HepG2 (cell line): ENCODE data around the gene SNX22. TPM values are rescaled to one million over a fixed set of nuclear protein-coding genes. Genes with fewer than 3 reads are reported as not detected.
A peak's percentile ranks its signal among the peaks of the same experiment; 100 is the strongest.

ENCODE experiments used
- ATAC-seq: fragments of 200-7000 bp; cut with Tn5 transposase; 3 replicates; pipeline ENCODE4 v1.9.1; 2020; ENCODE audit warnings: mild to moderate bottlenecking, moderate library complexity
- BruUV-seq: library from RNA; stranded (reverse); fragments of 400-500 nt; replicated peaks from 2 replicates; lab custom pipeline; 2021; lab: Mats Ljungman, UMichigan
- CTCF ChIA-PET: fragments of 300-600 bp; formaldehyde crosslinking; extraction: SDS; loops from one replicate; lab custom pipeline; 2021; ENCODE audit warnings: low total read pairs, inconsistent platforms, low intra/inter-chr PET ratio; lab: Yijun Ruan, JAX
- POLR2A ChIA-PET: fragments of 350-600 bp; sonication (Branson Sonifier 250); formaldehyde crosslinking; loops from one replicate; lab custom pipeline; 2020; ENCODE audit warnings: antibody characterized with exemption, inconsistent platforms; lab: Yijun Ruan, JAX
- DNase-seq: peaks from one replicate; pipeline ENCODE4 v3.0.0-alpha.2; 2015; ENCODE audit warnings: low spot score
- FAIRE-seq: peaks from 3 replicates; lab custom pipeline; 2011; peaks lifted over from hg19 to GRCh38; lab: Jason Lieb, UNC
- H2AFZ ChIP-seq: one replicate; pipeline ENCODE4 v1.6.1; 2011; ENCODE audit warnings: low read length, inconsistent platforms
- H3K27ac ChIP-seq: fragments of 300-600 bp; 3 replicates; pipeline ENCODE4 v1.8.0; 2011; ENCODE audit warnings: mixed run types, mild to moderate bottlenecking, mixed read lengths, low read length, inconsistent platforms; ENCODE audit not compliant: insufficient read depth; ENCODE audit errors: extremely low read length
- H3K27me3 ChIP-seq, 2 experiments: fragments of 200-600 bp in 1 of 2; 2 replicates in 1 of 2; 3 replicates in 1 of 2; pipeline versions ENCODE4 v1.6.0 to v1.8.0; 2011; ENCODE audit warnings: low read length in 2 of 2, mild to moderate bottlenecking in 2 of 2, moderate library complexity in 2 of 2, inconsistent platforms in 1 of 2; ENCODE audit not compliant: insufficient read depth in 2 of 2, control insufficient read depth in 1 of 2
- H3K36me3 ChIP-seq, 2 experiments: fragments of 200-600 bp in 1 of 2; replicated peaks in 1 of 2; 2 replicates in 1 of 2; 3 replicates in 1 of 2; pipeline versions ENCODE4 v1.5.1 to v1.8.0; 2011; ENCODE audit warnings: low read length in 2 of 2, inconsistent platforms in 1 of 2; ENCODE audit not compliant: insufficient read depth in 2 of 2, control insufficient read depth in 1 of 2
- H3K4me1 ChIP-seq: 2 replicates; pipeline ENCODE4 v1.5.1; 2012; ENCODE audit warnings: low read length, inconsistent platforms; ENCODE audit not compliant: insufficient read depth
- H3K4me2 ChIP-seq: 2 replicates; pipeline ENCODE4 v1.6.0; 2011; ENCODE audit warnings: low read depth, low read length, inconsistent platforms
- H3K4me3 ChIP-seq, 3 experiments: fragments of 200-600 bp in 1 of 3; sonication (generic), shearing (Covaris generic) in 1 of 3; replicated peaks in 1 of 3; 2 replicates each; pipeline ENCODE4 v1.5.1; 2011 to 2016; ENCODE audit warnings: low read length in 3 of 3, inconsistent platforms in 2 of 3, low read depth in 2 of 3, mild to moderate bottlenecking in 2 of 3, control low read depth in 1 of 3, mixed read lengths in 1 of 3; ENCODE audit not compliant: insufficient read depth in 1 of 3
- H3K79me2 ChIP-seq: one replicate; pipeline ENCODE4 v1.6.1; 2011; ENCODE audit warnings: low read length, inconsistent platforms; ENCODE audit not compliant: insufficient read depth
- H3K9ac ChIP-seq: 2 replicates; pipeline ENCODE4 v1.6.0; 2011; ENCODE audit warnings: mild to moderate bottlenecking, low read depth, low read length, inconsistent platforms; ENCODE audit not compliant: insufficient read depth
- H3K9me3 ChIP-seq: 2 replicates; pipeline ENCODE4 v1.5.1; 2012; ENCODE audit warnings: mild to moderate bottlenecking, low read length
- H4K20me1 ChIP-seq: 2 replicates; pipeline ENCODE4 v1.6.0; 2011; ENCODE audit warnings: inconsistent platforms, mild to moderate bottlenecking, low read length, moderate library complexity; ENCODE audit not compliant: insufficient read depth
- AKNA ChIP-seq: sonication (generic); formaldehyde crosslinking; IDR thresholded peaks from 2 replicates; pipeline ENCODE4 v1.4.0; 2020; ENCODE audit warnings: missing genetic modification reagents, borderline replicate concordance
- RCOR2 ChIP-seq: IDR thresholded peaks from 2 replicates; pipeline ENCODE4 v1.6.1; 2016; ENCODE audit warnings: missing biosample characterization, missing genetic modification reagents
- SALL1 ChIP-seq: sonication (generic); formaldehyde crosslinking; IDR thresholded peaks from 2 replicates; pipeline ENCODE4 v1.8.0; 2022; ENCODE audit warnings: mild to moderate bottlenecking, missing genetic modification reagents
- SP4 ChIP-seq: sonication (generic); formaldehyde crosslinking; IDR thresholded peaks from 2 replicates; pipeline ENCODE4 v1.8.1; 2023; ENCODE audit warnings: mild to moderate bottlenecking, missing genetic modification reagents
- TFE3 ChIP-seq: IDR thresholded peaks from 2 replicates; pipeline ENCODE4 v1.6.1; 2016
- ZKSCAN8 ChIP-seq: IDR thresholded peaks from 2 replicates; pipeline ENCODE4 v1.6.1; 2016; ENCODE audit warnings: borderline replicate concordance, missing genetic modification reagents, missing compliant biosample characterization
- ZNF251 ChIP-seq: sonication (generic); formaldehyde crosslinking; IDR thresholded peaks from 2 replicates; pipeline ENCODE4 v1.9.0; 2021; ENCODE audit warnings: mild to moderate bottlenecking, missing genetic modification reagents
- ZNF264 ChIP-seq: sonication (generic); formaldehyde crosslinking; IDR thresholded peaks from 2 replicates; pipeline ENCODE4 v1.4.0; 2020; ENCODE audit warnings: missing genetic modification reagents
- ZNF546 ChIP-seq: sonication (generic); formaldehyde crosslinking; conservative IDR thresholded peaks from 2 replicates; pipeline ENCODE4 v1.8.1; 2023; ENCODE audit warnings: mild to moderate bottlenecking, missing genetic modification reagents
- ZNF556 ChIP-seq: sonication (generic); formaldehyde crosslinking; IDR thresholded peaks from 2 replicates; pipeline ENCODE4 v1.4.0; 2020; ENCODE audit warnings: mild to moderate bottlenecking, missing genetic modification reagents, borderline replicate concordance
- ZNF557 ChIP-seq: sonication (generic); formaldehyde crosslinking; IDR thresholded peaks from 2 replicates; pipeline ENCODE4 v1.4.0; 2020; ENCODE audit warnings: missing genetic modification reagents
- ZNF576 ChIP-seq: sonication (generic); formaldehyde crosslinking; IDR thresholded peaks from 2 replicates; pipeline ENCODE4 v1.4.0; 2020; ENCODE audit warnings: mild to moderate bottlenecking, missing genetic modification reagents
- ZNF704 ChIP-seq: sonication (generic); formaldehyde crosslinking; IDR thresholded peaks from 2 replicates; pipeline ENCODE4 v1.8.1; 2023; ENCODE audit warnings: mild to moderate bottlenecking, inconsistent platforms, moderate library complexity, missing genetic modification reagents, borderline replicate concordance
- ZNF740 ChIP-seq: sonication (generic); formaldehyde crosslinking; IDR thresholded peaks from 2 replicates; pipeline ENCODE4 v1.4.0; 2020; ENCODE audit warnings: missing genetic modification reagents
- ZNF747 ChIP-seq: sonication (generic); formaldehyde crosslinking; IDR thresholded peaks from 2 replicates; pipeline ENCODE4 v1.8.1; 2023; ENCODE audit warnings: missing genetic modification reagents, mild to moderate bottlenecking, borderline replicate concordance
- WGBS: methylation state at CpG from one replicate; pipeline ENCODE4 v1.1.6; 2017; ENCODE audit warnings: low lambda C conversion rate; 5-methylcytosine and 5-hydroxymethylcytosine counted together
- in situ Hi-C: cut with HindIII; loops from 2 replicates; pipeline ENCODE4 v1.10.0; 2017; ENCODE audit warnings: low pct_unique_long_range_greater_than_20kb; ENCODE audit not compliant: extremely low pct_ligation_motif_present
- intact Hi-C: fragments of 100-400 bp; cut with micrococcal nuclease; formaldehyde crosslinking; loops from one replicate; pipeline ENCODE4 v1.10.0; 2022; ENCODE audit not compliant: unreplicated experiment
- polyA plus RNA-seq, 8 experiments: library from polyadenylated mRNA; depleted of rRNA in 3 of 8; stranded (reverse) in 7 of 8; unstranded in 1 of 8; fragments of >200 nt; fragmentation: Illumina TruSeq in 4 of 8; extraction: Trizol in 4 of 8; gene quantifications; 2 replicates each; pipeline versions ENCODE4 v1.2.1 to v1.2.3, GENCODE V29; 2011 to 2016; ENCODE audit warnings: low read depth in 4 of 8, missing spikeins in 1 of 8, mixed read lengths in 1 of 8; ENCODE audit not compliant: insufficient read depth in 1 of 8
- total RNA-seq, 5 experiments: library from RNA; depleted of rRNA; stranded (reverse); fragments of >200 nt; fragmentation: Illumina TruSeq; extraction: Trizol; gene quantifications; 2 replicates each; pipeline ENCODE4 v1.2.3, GENCODE V29; 2016; ENCODE audit warnings: low read depth in 1 of 5

The SNX22 gene
- total and polyA plus RNA-seq, 2 of the 13 experiments (the other 11 are each of a cell fraction or from before 2014, with no cell fraction given) = 2.3 to 5.5 TPM

- in situ Hi-C loops (no loop called here), intact Hi-C loops (no loop called here)
- H3K9me3 ChIP-seq = no peaks in the 10 kb centered on the region
- H3K27ac ChIP-seq = peak overlapping the region; percentile 21
- 51% methylated on average over 4 of the region's 4 CpGs for WGBS
- ChIA-PET CTCF (no interaction called here), POLR2A (interaction anchor here (0.8 to 1.3 kb wide), 7 partner anchors 16 to 43 kb away, joined by 3 to 7 read pairs (median 4); partner anchors contain the start of genes CIAO2A and SNX1)
- peak overlapping the region; percentile 26; the same call in 1 of the 2 replicates for H3K4me2 ChIP-seq
- H3K4me1 ChIP-seq = peaks cover 40% of the 10 kb centered on the region
- H3K9ac ChIP-seq = no peak overlapping the region
- peaks cover 50% of the 10 kb centered on the region for H3K79me2 ChIP-seq
- H3K27me3 ChIP-seq = no peaks in the 10 kb centered on the region
- ATAC-seq (peak; percentile 92), FAIRE-seq (peak; percentile 67), DNase-seq (peak; percentile 74)
- peaks cover 14% of the 10 kb centered on the region; the same call in 1 of the 2 replicates for H4K20me1 ChIP-seq
- no TSS peak for BruUV-seq
- no peak overlapping the region for H3K4me3 ChIP-seq
- H2AFZ ChIP-seq = no peak overlapping the region
- H3K36me3 ChIP-seq = peaks cover 7 to 44% of the 10 kb centered on the region in 2 experiments
- no peak for TF ChIP-seq ZNF576 (CRISPR knock-in tag)
- TF ChIP-seq SP4 (CRISPR knock-in tag) = no peak
- no peak for TF ChIP-seq ZNF557 (CRISPR knock-in tag)
- TF ChIP-seq ZNF251 (CRISPR knock-in tag) = no peak
- TF ChIP-seq ZKSCAN8 (CRISPR knock-in tag) = no peak
- TF ChIP-seq RCOR2 = no peak
- TF ChIP-seq SALL1 (CRISPR knock-in tag) = no peak
- TF ChIP-seq TFE3 = 0 out of 2 replicates have a peak, but pooled peaks have one; percentile 32
- TF ChIP-seq ZNF556 (CRISPR knock-in tag) = no peak
- TF ChIP-seq ZNF747 = no peak
- no peak for TF ChIP-seq ZNF264 (CRISPR knock-in tag)
- TF ChIP-seq ZNF704 (CRISPR knock-in tag) = no peak
- TF ChIP-seq AKNA (CRISPR knock-in tag) = no peak
- no peak for TF ChIP-seq ZNF546
- TF ChIP-seq ZNF740 (CRISPR knock-in tag) = no peak
Measured at GRCh38 chr15:64112073-64112772, 39.3 kb upstream of the SNX22 start.
